Ecto neural progenitor cell (in vitro differentiated cells): Measurements from ENCODE around the gene NIPBL.
"Not testable (repeated sequence)": the region's sequence is repeated elsewhere in the genome, so short reads cannot be mapped to it uniquely, and the experiment has no call there.

Experiments used
- DNase-seq: peaks from one replicate; pipeline ENCODE4 v3.0.0-alpha.2; 2018; ENCODE audit warnings: low spot score

Gene NIPBL

DNA sequence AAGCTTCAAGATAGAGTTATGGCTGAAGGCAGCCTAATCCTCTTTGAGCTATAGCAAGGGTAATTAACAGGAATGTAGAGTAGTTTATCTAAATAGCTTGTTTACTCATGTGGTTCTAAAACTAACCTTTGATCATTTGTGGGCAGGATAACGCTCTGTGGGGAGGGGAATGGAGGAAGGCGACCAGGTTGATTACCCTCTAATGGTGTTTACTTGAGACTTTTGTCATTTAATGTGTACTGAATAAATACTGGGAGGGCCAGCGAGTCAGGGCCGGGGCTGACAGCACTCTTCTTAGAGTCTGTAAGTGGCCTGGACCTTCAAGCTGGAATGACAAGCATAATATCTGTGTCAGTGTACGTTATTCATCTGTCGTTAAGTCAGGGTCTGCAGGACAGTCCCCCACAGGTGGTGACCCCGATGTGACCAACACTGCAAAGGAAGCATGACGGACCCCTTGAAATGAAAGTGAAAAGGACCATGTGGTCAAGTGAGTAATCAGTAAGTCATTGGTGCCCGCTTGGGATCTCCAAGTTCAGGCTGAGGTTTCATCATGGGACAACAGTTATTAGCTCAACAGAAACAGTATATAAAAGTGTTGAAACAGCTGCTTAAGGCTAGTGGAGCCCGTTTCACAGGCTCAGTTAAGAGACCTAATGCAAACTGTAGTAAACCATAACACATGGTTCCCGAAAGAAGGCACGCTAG is 210.1 kb downstream of the NIPBL start:
- DNase-seq = no peak

DNA sequence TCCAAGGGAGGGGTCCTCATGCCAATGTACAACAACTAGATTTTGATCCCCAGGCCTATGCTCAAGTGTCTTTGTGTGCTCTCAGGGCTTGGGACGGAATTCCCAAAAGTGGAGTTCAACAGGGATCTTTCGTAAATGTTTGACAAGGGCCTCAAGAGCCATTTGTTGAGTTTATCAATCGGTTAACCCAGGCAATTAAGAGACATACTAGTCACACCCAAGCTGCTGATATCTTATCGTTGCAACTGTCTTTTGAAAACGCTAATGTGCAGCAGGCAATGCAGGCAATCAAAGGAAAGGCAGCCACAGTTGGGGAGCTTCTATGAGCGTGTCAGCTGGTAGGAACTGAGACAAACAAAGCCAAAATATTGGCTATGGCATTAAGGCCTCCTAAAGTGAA is 211.4 kb downstream of the NIPBL start:
- DNase-seq = no peak

- no peak for DNase-seq
These were observed 213.7 kb downstream of the NIPBL start for GRCh38 chr5:37090123-37090726.

- DNase-seq = no peak
These were observed 214.2 kb downstream of the NIPBL start for GRCh38 chr5:37090781-37091180.

GRCh38 chr5:37093795-37094194 is 217.2 kb downstream of the NIPBL start:
- DNase-seq = not testable (repeated sequence)

DNA sequence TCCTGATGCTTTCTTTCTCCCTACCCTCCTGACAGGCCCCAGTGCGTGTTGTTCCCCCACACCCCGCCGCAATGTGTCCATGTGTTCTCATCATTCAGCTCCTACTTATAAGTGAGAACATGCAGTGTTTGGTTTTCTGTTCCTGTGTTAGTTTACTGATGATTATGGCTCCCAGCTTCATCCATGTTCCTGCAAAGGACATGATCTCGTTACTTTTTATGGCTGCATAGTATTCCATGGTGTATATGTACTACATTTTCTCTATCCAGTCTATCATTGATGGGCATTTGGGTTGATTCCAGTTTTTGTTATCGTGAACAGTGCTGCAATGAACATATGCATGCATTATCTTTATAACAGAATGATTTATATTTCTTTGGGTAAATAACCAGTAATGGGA is 222.7 kb downstream of the NIPBL start:
- not testable (repeated sequence) for DNase-seq

GRCh38 chr5:37103302-37103701 is 226.7 kb downstream of the NIPBL start:
- DNase-seq = no peak

- no peak for DNase-seq
These were observed 232.8 kb downstream of the NIPBL start for GRCh38 chr5:37109338-37109737.

GRCh38 chr5:37110135-37110534 is 233.6 kb downstream of the NIPBL start:
- DNase-seq = no peak

- no peak for DNase-seq
These were observed 235.1 kb downstream of the NIPBL start for GRCh38 chr5:37111426-37112382.

- DNase-seq = no peak
These were observed 235.9 kb downstream of the NIPBL start for GRCh38 chr5:37112383-37112991.
